ENCODE data around the gene MYOG.

MYOG gene

GRCh38 chr1:203072002-203072602 lies 13.7 kb downstream of the MYOG start:
- no peak for DNase-seq

DNA sequence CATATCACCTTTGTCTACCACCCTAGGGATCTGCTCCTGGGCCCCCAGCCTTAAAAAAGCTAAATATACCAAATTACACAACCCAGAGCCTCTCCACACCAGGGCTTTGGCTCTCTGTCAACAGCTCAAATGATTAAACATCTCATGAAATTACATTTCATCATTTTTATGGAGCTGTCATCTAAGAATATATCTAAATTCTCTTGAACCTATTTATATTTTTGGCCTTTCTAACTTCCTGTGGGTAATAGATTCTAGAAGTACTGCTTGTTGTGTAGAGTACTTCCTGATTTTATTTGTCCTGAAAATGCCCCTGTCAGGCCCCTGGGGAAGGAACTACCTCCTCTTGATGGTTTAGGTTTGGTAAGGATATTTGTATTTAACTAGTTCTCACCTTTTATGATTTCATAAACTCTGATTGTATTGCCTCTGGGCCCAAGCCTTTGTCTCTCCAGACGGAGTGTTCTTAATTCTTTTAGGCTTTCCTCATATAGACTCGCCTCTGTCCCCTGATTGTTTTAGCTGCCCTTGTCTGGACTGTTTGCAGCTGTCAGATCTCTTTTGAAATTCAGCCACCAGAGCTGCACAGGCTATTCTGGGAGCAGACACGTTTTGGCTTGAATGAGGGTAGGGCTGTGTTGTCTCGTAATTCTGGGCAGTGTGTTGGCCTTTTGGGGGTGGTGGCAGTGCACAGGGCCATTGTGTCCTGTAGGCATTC lies 16.6 kb downstream of the MYOG start:
- DNase-seq, result no peak

GRCh38 chr1:203066965-203067364 lies 18.8 kb downstream of the MYOG start:
- DNase-seq, result no peak

- no peak for DNase-seq
Measured at GRCh38 chr1:203065986-203066385, 19.8 kb downstream of the MYOG start.

- no peak for DNase-seq
Measured at GRCh38 chr1:203065191-203065590, 20.6 kb downstream of the MYOG start.

GRCh38 chr1:203063287-203063686 lies 22.5 kb downstream of the MYOG start:
- no peak for DNase-seq

- DNase-seq, result no peak
Measured at GRCh38 chr1:203060115-203060514, 25.7 kb downstream of the MYOG start.

DNA sequence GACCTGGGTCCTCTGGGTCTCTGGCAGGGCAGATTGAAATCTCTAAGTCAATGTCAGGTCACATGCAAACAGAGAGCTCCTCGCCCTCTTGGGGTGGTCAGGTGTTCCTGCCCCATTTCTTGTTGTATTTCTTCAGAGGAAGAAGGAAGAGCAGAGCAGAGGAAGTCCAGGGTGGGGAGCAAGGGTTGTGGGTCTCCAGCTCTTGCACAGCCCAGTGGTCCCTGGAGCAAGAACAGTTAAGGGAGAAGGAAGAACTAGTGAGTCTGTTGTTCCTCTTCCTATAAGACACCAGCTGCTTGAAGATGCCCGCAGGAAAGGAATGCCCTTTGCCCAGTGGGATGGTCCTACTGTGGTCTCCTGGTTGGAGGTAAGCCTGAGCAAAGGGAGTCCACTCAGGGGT lies 26.3 kb downstream of the MYOG start:
- DNase-seq, result no peak

GRCh38 chr1:203058676-203058935 lies 27.2 kb downstream of the MYOG start:
- DNase-seq, result no peak

GRCh38 chr1:203057911-203058675 lies 27.7 kb downstream of the MYOG start:
- DNase-seq, result no peak

DNA sequence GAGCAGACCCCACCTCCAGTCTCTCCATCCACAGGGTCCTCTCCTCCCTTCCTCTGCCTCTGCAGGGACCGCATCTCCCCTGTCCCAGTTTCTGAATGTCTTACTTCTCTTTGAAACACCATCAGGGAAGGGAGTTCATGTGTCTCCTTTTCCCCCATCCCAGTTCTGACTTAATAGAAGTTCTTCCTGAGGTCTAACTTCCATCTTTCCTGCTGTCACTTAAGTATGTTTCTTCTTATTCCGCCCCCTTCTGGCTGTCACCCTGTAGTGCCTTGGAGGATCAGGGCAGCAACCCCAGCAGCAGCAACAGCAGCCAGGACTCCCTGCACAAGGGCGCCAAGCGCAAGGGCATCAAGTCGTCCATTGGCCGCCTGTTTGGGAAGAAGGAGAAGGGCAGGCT lies 29.3 kb downstream of the MYOG start:
- DNase-seq, result no peak

DNA sequence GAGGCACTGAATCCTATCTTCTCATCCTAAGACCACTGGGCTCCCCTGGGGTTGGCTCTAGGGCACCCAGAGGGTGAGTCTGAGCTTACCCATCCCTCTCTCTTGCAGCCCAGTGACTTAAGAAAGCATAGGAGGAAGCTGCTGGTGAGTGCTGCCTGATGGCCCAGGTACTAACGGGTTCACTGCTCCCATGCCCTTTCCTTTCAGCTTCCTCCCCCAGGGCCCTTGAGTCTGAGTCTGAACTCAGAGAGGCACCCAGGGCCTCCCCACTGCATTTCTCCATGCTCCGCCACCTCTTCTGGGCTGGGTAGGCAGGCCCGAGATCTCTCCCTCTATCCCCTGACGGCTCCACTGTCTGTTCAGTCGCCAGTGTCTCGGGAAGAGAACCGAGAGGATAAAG lies 29.8 kb downstream of the MYOG start:
- DNase-seq, result no peak

DNA sequence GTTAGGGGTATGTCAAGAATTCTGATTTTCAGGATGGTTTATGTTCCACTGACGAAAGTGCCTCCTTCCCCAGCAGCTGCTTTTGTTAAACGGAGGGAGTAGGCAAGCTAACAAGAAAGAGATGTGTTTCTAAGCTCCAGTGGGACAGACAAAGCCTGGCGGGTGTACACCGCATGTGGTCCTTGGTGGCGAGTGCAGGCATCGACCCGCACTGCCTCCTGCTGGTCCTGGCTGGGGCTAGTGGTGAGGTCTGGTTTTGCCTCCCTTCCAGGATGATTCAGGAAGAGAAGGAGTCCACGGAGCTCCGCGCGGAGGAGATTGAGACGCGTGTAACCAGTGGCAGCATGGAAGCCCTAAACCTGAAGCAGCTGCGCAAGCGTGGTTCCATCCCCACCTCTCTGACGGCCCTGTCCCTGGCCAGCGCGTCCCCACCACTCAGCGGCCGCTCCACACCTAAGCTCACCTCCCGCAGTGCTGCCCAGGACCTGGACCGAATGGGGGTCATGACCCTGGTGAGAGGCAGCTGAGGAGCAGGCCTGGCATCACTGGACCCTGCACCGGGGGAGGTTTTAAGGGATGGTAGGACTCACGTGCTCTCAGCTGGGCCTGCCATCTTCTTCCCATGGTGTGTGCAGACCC lies 30.5 kb downstream of the MYOG start:
- DNase-seq, result no peak

DNA sequence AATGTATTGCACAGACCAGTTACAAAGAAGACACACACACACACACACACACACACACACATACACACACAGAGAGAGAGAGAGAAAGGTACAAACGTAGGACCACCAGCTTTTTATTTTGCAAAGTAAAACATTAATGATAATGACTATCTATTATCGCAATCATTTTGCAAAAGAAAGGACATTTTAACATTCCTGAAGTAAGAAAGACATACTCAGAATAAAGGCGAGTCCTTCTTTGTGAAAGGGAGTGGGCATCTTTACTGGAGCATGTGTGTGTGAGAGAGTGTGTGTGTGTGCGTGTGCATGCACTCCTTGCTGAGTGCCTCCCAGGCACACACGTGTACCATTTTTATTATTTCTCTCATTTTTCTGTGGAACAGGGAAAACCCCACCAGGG lies 31.2 kb downstream of the MYOG start:
- no peak for DNase-seq

GRCh38 chr1:203054184-203054583 lies 31.6 kb downstream of the MYOG start:
- no peak for DNase-seq

- DNase-seq, result no peak
Measured at GRCh38 chr1:203052601-203053000, 33.2 kb downstream of the MYOG start.

- DNase-seq, result no peak
Measured at GRCh38 chr1:203051841-203052324, 33.9 kb downstream of the MYOG start.

DNA sequence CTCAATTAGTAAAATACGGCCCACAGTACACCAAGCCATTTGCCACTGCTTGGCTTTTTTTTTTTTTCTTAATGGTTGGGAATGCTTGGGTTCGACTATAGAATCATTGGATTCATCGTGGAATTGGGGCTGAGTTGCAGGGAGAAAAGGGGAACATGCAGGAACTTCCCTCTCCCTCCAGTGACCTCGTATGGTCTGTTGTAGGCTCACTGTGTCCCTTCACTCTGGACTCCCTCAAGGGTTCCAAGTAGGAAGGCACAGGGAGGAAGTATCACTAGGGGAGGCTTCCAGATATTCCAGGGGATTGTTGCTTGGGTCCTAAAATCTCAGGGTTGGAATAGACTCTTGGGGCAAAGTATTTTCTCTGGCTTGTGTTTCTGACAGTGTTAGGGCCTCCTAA lies 35.0 kb downstream of the MYOG start:
- no peak for DNase-seq

GRCh38 chr1:203049576-203050180 lies 36.1 kb downstream of the MYOG start:
- DNase-seq, result no peak

DNA sequence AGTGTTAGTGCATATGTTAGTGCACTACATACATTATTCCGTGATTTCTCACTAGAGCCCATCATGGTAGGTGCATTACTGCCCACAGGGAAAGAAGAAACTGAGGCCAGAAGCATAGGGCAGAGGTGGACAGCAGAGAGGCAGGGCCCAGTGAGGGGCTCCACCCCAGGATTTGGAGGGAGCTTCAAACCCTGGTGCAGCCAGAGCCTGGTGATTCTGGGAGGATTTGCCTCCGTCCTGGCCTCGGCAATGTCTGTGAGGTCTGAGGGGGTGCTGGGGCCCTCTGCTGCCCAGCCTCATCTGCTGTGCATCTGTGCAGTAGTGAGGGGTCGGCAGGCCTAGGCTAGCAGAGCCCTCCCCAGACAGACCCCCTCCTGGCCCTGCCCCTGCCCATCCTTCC lies 36.7 kb downstream of the MYOG start:
- DNase-seq, result no peak

GRCh38 chr1:203048555-203049051 lies 37.2 kb downstream of the MYOG start:
- no peak for DNase-seq

GRCh38 chr1:203048086-203048485 lies 37.7 kb downstream of the MYOG start:
- no peak for DNase-seq

- no peak for DNase-seq
Measured at GRCh38 chr1:203046984-203047630, 38.7 kb downstream of the MYOG start.

Data from midbrain (tissue), 1 donor.